HepG2 (cell line): ENCODE results near the gene DGKD. TPM values are rescaled to one million over a fixed set of nuclear protein-coding genes. Genes with fewer than 3 reads are reported as not detected.
A peak's percentile ranks its signal among the peaks of the same experiment; 100 is the strongest.

Source experiments
- ATRX ChIP-seq: sonication (generic); formaldehyde crosslinking; IDR thresholded peaks from 2 replicates; pipeline ENCODE4 v1.4.0; 2020; ENCODE audit warnings: missing genetic modification reagents, borderline replicate concordance
- FOSL2 ChIP-seq: sonication (generic); formaldehyde crosslinking; IDR thresholded peaks from 2 replicates; pipeline ENCODE4 v1.4.0; 2020; ENCODE audit warnings: missing genetic modification reagents
- FOXC1 ChIP-seq: sonication (generic); formaldehyde crosslinking; IDR thresholded peaks from 2 replicates; pipeline ENCODE4 v1.8.0; 2022; ENCODE audit warnings: mild to moderate bottlenecking, missing genetic modification reagents, borderline replicate concordance
- MED13 ChIP-seq: sonication (generic); formaldehyde crosslinking; IDR thresholded peaks from 2 replicates; pipeline ENCODE4 v1.5.0; 2020; ENCODE audit warnings: missing genetic modification reagents
- NFIC ChIP-seq: IDR thresholded peaks from 2 replicates; pipeline ENCODE4 v1.6.1; 2012; ENCODE audit warnings: mild to moderate bottlenecking, low read length, inconsistent platforms
- PRDM15 ChIP-seq: sonication (generic); formaldehyde crosslinking; IDR thresholded peaks from 2 replicates; pipeline ENCODE4 v1.4.0; 2020; ENCODE audit warnings: missing genetic modification reagents
- SAP130 ChIP-seq: IDR thresholded peaks from 2 replicates; pipeline ENCODE4 v1.6.1; 2016; ENCODE audit warnings: low read depth
- SMARCC2 ChIP-seq: fragments of 450-650 bp; IDR thresholded peaks from 2 replicates; pipeline ENCODE4 v1.6.1; 2017; ENCODE audit warnings: antibody characterized with exemption, mild to moderate bottlenecking
- TEAD3 ChIP-seq: optimal IDR thresholded peaks from 2 replicates; pipeline ENCODE3; 2016; ENCODE audit warnings: borderline replicate concordance
- TOE1 ChIP-seq: sonication (generic); formaldehyde crosslinking; IDR thresholded peaks from 2 replicates; pipeline ENCODE4 v1.4.0; 2020; ENCODE audit warnings: mild to moderate bottlenecking, missing genetic modification reagents
- ZNF225 ChIP-seq: sonication (generic); formaldehyde crosslinking; IDR thresholded peaks from 2 replicates; pipeline ENCODE4 v1.4.0; 2020; ENCODE audit warnings: mild to moderate bottlenecking, missing genetic modification reagents
- ZNF367 ChIP-seq: sonication (generic); formaldehyde crosslinking; IDR thresholded peaks from 2 replicates; pipeline ENCODE4 v1.4.0; 2020; ENCODE audit warnings: missing genetic modification reagents, borderline replicate concordance
- ZNF432 ChIP-seq: sonication (generic); formaldehyde crosslinking; IDR thresholded peaks from 2 replicates; pipeline ENCODE4 v1.5.0; 2020; ENCODE audit warnings: missing genetic modification reagents, mild to moderate bottlenecking, borderline replicate concordance
- ZNF570 ChIP-seq: sonication (generic); formaldehyde crosslinking; IDR thresholded peaks from 2 replicates; pipeline ENCODE4 v1.4.0; 2020; ENCODE audit warnings: mild to moderate bottlenecking, missing genetic modification reagents, borderline replicate concordance
- ZNF598 ChIP-seq: sonication (generic); formaldehyde crosslinking; IDR thresholded peaks from 2 replicates; pipeline ENCODE4 v1.5.1; 2020; ENCODE audit warnings: mild to moderate bottlenecking, missing genetic modification reagents, borderline replicate concordance
- ZNF619 ChIP-seq: sonication (generic); formaldehyde crosslinking; IDR thresholded peaks from 2 replicates; pipeline ENCODE4 v1.4.0; 2020; ENCODE audit warnings: mild to moderate bottlenecking, missing genetic modification reagents
- ZNF737 ChIP-seq: sonication (generic); formaldehyde crosslinking; IDR thresholded peaks from 2 replicates; pipeline ENCODE4 v1.5.0; 2020; ENCODE audit warnings: missing genetic modification reagents, mild to moderate bottlenecking, borderline replicate concordance
- ZSCAN31 ChIP-seq: sonication (generic); formaldehyde crosslinking; IDR thresholded peaks from 2 replicates; pipeline ENCODE4 v1.5.0; 2020; ENCODE audit warnings: low read depth, mild to moderate bottlenecking, missing genetic modification reagents
- polyA plus RNA-seq, 8 experiments: library from polyadenylated mRNA; depleted of rRNA in 3 of 8; stranded (reverse) in 7 of 8; unstranded in 1 of 8; fragments of >200 nt; fragmentation: Illumina TruSeq in 4 of 8; extraction: Trizol in 4 of 8; gene quantifications; 2 replicates each; pipeline versions ENCODE4 v1.2.1 to v1.2.3, GENCODE V29; 2011 to 2016; ENCODE audit warnings: low read depth in 4 of 8, missing spikeins in 1 of 8, mixed read lengths in 1 of 8; ENCODE audit not compliant: insufficient read depth in 1 of 8
- total RNA-seq, 5 experiments: library from RNA; depleted of rRNA; stranded (reverse); fragments of >200 nt; fragmentation: Illumina TruSeq; extraction: Trizol; gene quantifications; 2 replicates each; pipeline ENCODE4 v1.2.3, GENCODE V29; 2016; ENCODE audit warnings: low read depth in 1 of 5
- TF ChIP-seq, protein P1 (sequence below): sonication (generic); formaldehyde crosslinking; IDR thresholded peaks from 2 replicates; pipeline ENCODE4 v1.4.0; 2020; ENCODE audit warnings: mild to moderate bottlenecking, missing genetic modification reagents
- TF ChIP-seq, protein P2 (sequence below): sonication (generic); formaldehyde crosslinking; IDR thresholded peaks from 2 replicates; pipeline ENCODE4 v1.8.0; 2022; ENCODE audit warnings: mild to moderate bottlenecking, missing genetic modification reagents
- TF ChIP-seq, protein P3 (sequence below): fragments of 450-650 bp; IDR thresholded peaks from 2 replicates; pipeline ENCODE4 v1.6.1; 2016
- TF ChIP-seq, protein P4 (sequence below): sonication (generic); formaldehyde crosslinking; IDR thresholded peaks from 2 replicates; pipeline ENCODE4 v1.4.0; 2020; ENCODE audit warnings: mild to moderate bottlenecking, low read depth, missing genetic modification reagents

Gene DGKD
- total and polyA plus RNA-seq, 2 of the 13 experiments (the other 11 are each of a cell fraction or from before 2014, with no cell fraction given): 24.5 to 33.2 TPM

GRCh38 chr2:233443511-233444183, 89.4 kb downstream of the DGKD start (continued):
- TF ChIP-seq ZNF432 (CRISPR knock-in tag) (no peak), TEAD3 (CRISPR knock-in tag) (no peak), ZNF570 (CRISPR knock-in tag) (no peak), SAP130 (CRISPR knock-in tag) (peak; percentile 60; the same call in 1 of the 2 replicates), ATRX (CRISPR knock-in tag) (no peak), ZNF619 (CRISPR knock-in tag) (no peak), ZNF225 (no peak), FOXC1 (CRISPR knock-in tag) (no peak), SMARCC2 (no peak), PRDM15 (CRISPR knock-in tag) (no peak), ZSCAN31 (CRISPR knock-in tag) (no peak), NFIC (no peak), ZNF737 (CRISPR knock-in tag) (no peak), TOE1 (no peak), FOSL2 (CRISPR knock-in tag) (0 out of 2 replicates have a peak, but pooled peaks have one; percentile 13), MED13 (CRISPR knock-in tag) (no peak), ZNF598 (CRISPR knock-in tag) (no peak), ZNF367 (no peak)
- TF ChIP-seq, protein P1, sequence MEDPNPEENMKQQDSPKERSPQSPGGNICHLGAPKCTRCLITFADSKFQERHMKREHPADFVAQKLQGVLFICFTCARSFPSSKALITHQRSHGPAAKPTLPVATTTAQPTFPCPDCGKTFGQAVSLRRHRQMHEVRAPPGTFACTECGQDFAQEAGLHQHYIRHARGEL (CRISPR knock-in tag): no peak
- TF ChIP-seq, protein P2, sequence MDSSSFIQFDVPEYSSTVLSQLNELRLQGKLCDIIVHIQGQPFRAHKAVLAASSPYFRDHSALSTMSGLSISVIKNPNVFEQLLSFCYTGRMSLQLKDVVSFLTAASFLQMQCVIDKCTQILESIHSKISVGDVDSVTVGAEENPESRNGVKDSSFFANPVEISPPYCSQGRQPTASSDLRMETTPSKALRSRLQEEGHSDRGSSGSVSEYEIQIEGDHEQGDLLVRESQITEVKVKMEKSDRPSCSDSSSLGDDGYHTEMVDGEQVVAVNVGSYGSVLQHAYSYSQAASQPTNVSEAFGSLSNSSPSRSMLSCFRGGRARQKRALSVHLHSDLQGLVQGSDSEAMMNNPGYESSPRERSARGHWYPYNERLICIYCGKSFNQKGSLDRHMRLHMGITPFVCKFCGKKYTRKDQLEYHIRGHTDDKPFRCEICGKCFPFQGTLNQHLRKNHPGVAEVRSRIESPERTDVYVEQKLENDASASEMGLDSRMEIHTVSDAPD: no peak
- TF ChIP-seq, protein P3, sequence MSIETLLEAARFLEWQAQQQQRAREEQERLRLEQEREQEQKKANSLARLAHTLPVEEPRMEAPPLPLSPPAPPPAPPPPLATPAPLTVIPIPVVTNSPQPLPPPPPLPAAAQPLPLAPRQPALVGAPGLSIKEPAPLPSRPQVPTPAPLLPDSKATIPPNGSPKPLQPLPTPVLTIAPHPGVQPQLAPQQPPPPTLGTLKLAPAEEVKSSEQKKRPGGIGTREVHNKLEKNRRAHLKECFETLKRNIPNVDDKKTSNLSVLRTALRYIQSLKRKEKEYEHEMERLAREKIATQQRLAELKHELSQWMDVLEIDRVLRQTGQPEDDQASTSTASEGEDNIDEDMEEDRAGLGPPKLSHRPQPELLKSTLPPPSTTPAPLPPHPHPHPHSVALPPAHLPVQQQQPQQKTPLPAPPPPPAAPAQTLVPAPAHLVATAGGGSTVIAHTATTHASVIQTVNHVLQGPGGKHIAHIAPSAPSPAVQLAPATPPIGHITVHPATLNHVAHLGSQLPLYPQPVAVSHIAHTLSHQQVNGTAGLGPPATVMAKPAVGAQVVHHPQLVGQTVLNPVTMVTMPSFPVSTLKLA: peak; percentile 22; the same call in 1 of the 2 replicates
- TF ChIP-seq, protein P4, sequence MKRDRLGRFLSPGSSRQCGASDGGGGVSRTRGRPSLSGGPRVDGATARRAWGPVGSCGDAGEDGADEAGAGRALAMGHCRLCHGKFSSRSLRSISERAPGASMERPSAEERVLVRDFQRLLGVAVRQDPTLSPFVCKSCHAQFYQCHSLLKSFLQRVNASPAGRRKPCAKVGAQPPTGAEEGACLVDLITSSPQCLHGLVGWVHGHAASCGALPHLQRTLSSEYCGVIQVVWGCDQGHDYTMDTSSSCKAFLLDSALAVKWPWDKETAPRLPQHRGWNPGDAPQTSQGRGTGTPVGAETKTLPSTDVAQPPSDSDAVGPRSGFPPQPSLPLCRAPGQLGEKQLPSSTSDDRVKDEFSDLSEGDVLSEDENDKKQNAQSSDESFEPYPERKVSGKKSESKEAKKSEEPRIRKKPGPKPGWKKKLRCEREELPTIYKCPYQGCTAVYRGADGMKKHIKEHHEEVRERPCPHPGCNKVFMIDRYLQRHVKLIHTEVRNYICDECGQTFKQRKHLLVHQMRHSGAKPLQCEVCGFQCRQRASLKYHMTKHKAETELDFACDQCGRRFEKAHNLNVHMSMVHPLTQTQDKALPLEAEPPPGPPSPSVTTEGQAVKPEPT: no peak
